Parathyroid adenoma (tissue), 2 donors: Measurements from ENCODE around the gene NR3C2.

Source experiments
- H2AFZ ChIP-seq: fragments of 300-600 bp; sonication (generic); one replicate; pipeline ENCODE4 v1.7.0; 2017; ENCODE audit warnings: antibody characterized with exemption, mild to moderate bottlenecking
- H3K27ac ChIP-seq: fragments of 300-600 bp; sonication (generic); one replicate; pipeline ENCODE4 v1.7.0; 2017
- H3K27me3 ChIP-seq: fragments of 300-600 bp; sonication (generic); one replicate; pipeline ENCODE4 v1.7.0; 2017; ENCODE audit warnings: low read length; ENCODE audit not compliant: control insufficient read depth, insufficient read depth
- H3K36me3 ChIP-seq: fragments of 300-600 bp; sonication (generic); one replicate; pipeline ENCODE4 v1.7.0; 2017; ENCODE audit warnings: low read length; ENCODE audit not compliant: control insufficient read depth, insufficient read depth
- H3K4me1 ChIP-seq: fragments of 300-600 bp; sonication (generic); one replicate; pipeline ENCODE4 v1.7.0; 2017; ENCODE audit warnings: control low read depth
- H3K4me2 ChIP-seq: fragments of 300-600 bp; sonication (generic); one replicate; pipeline ENCODE4 v1.7.0; 2017; ENCODE audit warnings: low read length
- H3K4me3 ChIP-seq: fragments of 300-600 bp; sonication (generic); one replicate; pipeline ENCODE4 v1.7.0; 2017; ENCODE audit warnings: low read depth, low read length
- H3K79me2 ChIP-seq: fragments of 300-600 bp; sonication (generic); one replicate; pipeline ENCODE4 v1.7.0; 2017; ENCODE audit warnings: control low read depth
- H3K9ac ChIP-seq: fragments of 300-600 bp; sonication (generic); one replicate; pipeline ENCODE4 v1.7.0; 2017; ENCODE audit warnings: mild to moderate bottlenecking
- H3K9me3 ChIP-seq: fragments of 300-600 bp; sonication (generic); one replicate; pipeline ENCODE4 v1.7.0; 2017; ENCODE audit warnings: low read length; ENCODE audit not compliant: control insufficient read depth
- TF ChIP-seq, protein P1 (sequence below): fragments of 300-600 bp; sonication (generic); IDR thresholded peaks from one replicate; pipeline ENCODE4 v1.7.0; 2017; ENCODE audit warnings: antibody characterized with exemption, mild to moderate bottlenecking
- donor health status: primary hyperparathyroidism.

NR3C2 gene

DNA sequence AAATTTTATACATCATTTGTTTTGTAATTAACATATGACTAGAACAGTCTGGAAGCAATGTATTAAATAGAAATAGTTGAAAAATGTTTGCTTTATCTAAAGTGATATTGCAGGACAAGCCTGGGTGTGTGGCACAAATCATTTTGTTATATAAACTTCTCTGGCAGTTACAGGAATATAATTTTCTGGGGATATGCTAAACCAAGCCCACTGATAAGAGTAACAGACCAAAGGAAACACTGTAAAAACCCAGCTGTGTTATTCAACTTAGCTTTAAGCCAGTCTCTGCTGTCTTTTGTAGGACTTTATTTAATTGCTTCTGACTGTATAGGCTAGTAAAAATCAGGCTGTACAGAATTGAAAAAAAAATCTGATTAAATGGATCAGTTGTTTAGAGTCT is 156.2 kb downstream of the NR3C2 start:
- H3K9ac ChIP-seq, result no peak overlapping the region
- TF ChIP-seq, protein P1, sequence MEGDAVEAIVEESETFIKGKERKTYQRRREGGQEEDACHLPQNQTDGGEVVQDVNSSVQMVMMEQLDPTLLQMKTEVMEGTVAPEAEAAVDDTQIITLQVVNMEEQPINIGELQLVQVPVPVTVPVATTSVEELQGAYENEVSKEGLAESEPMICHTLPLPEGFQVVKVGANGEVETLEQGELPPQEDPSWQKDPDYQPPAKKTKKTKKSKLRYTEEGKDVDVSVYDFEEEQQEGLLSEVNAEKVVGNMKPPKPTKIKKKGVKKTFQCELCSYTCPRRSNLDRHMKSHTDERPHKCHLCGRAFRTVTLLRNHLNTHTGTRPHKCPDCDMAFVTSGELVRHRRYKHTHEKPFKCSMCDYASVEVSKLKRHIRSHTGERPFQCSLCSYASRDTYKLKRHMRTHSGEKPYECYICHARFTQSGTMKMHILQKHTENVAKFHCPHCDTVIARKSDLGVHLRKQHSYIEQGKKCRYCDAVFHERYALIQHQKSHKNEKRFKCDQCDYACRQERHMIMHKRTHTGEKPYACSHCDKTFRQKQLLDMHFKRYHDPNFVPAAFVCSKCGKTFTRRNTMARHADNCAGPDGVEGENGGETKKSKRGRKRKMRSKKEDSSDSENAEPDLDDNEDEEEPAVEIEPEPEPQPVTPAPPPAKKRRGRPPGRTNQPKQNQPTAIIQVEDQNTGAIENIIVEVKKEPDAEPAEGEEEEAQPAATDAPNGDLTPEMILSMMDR, result no peak
- H3K4me2 ChIP-seq, result no peak overlapping the region
- no peaks in the 10 kb centered on the region for H3K9me3 ChIP-seq
- H3K79me2 ChIP-seq, result peaks cover 2% of the 10 kb centered on the region
- no peak overlapping the region for H3K27ac ChIP-seq
- H3K36me3 ChIP-seq, result no peaks in the 10 kb centered on the region
- peaks cover 3% of the 10 kb centered on the region for H3K4me1 ChIP-seq
- no peak overlapping the region for H2AFZ ChIP-seq
- H3K27me3 ChIP-seq, result no peaks in the 10 kb centered on the region
- H3K4me3 ChIP-seq, result no peak overlapping the region

DNA sequence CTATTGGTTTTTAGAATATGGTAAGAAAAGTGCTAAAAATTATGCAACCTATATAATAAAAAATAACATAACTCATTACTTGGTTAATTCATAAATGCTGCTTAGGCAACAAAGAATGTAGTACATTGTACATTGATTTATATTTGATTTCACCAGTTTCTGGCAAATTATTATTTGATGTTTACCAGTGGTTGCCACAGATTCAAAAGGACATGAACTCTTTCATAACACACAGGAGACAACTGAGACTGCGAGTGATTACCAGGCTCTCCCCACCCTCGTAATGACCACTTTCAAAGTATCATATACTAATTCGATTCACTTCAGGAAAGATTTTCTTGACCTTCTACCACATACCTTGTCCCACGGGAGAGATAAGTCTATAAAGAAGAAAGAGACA is 158.5 kb downstream of the NR3C2 start:
- no peak overlapping the region for H3K4me3 ChIP-seq
- no peaks in the 10 kb centered on the region for H3K27me3 ChIP-seq
- H3K9ac ChIP-seq, result no peak overlapping the region
- H3K36me3 ChIP-seq, result no peaks in the 10 kb centered on the region
- H3K27ac ChIP-seq, result no peak overlapping the region
- TF ChIP-seq, protein P1, result no peak
- H3K4me2 ChIP-seq, result no peak overlapping the region
- H3K4me1 ChIP-seq, result peaks cover 3% of the 10 kb centered on the region
- no peaks in the 10 kb centered on the region for H3K9me3 ChIP-seq
- H3K79me2 ChIP-seq, result peaks cover 9% of the 10 kb centered on the region
- H2AFZ ChIP-seq, result no peak overlapping the region

DNA sequence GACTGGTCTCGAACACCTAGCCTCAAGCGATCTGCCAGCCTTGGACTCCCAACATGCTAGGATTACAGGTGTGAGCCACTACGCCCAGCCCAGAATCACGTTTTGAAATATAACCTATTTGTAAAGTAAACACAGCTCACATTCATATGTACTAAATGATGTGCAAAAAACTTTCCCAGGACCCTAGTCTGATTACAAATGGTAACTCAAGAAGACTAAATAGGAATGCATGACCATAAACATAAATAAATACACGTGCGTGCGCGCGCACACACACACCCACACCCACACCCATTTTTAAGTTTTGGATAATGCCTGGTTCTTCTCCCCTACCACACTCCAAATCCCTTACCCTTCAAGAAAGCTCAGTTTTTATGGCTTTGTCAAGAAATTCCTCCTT is 163.9 kb downstream of the NR3C2 start:
- Histone ChIP-seq H2AFZ (no peak overlapping the region), H3K36me3 (no peaks in the 10 kb centered on the region), H3K27ac (no peak overlapping the region), H3K4me2 (no peak overlapping the region), H3K79me2 (peaks cover 14% of the 10 kb centered on the region), H3K4me1 (no peaks in the 10 kb centered on the region), H3K27me3 (no peaks in the 10 kb centered on the region), H3K9me3 (no peaks in the 10 kb centered on the region), H3K4me3 (no peak overlapping the region), H3K9ac (no peak overlapping the region)
- TF ChIP-seq, protein P1, result no peak

DNA sequence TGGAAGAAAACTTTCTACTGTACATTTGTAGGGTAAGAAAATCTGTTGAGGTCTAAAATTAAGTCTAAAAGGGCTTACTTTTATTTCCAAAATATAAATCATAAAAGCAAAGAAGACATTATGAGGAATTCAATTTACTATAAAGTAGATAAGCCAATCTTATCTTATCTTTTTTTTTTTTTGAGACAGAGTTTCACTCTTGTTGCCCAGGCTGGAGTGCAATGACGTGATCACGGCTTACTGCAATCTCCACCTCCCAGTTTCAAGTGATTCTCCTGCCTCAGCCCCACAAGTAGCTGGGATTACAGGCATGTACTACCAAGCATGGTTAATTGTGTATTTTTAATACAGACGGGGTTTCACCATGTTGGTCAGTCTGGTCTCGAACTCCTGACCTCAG is 166.9 kb downstream of the NR3C2 start:
- TF ChIP-seq, protein P1, result no peak
- Histone ChIP-seq H3K27ac (no peak overlapping the region), H3K9ac (no peak overlapping the region), H3K79me2 (peaks cover 10% of the 10 kb centered on the region), H3K4me1 (no peaks in the 10 kb centered on the region), H2AFZ (no peak overlapping the region), H3K36me3 (no peaks in the 10 kb centered on the region), H3K4me2 (no peak overlapping the region), H3K4me3 (no peak overlapping the region), H3K27me3 (no peaks in the 10 kb centered on the region), H3K9me3 (no peaks in the 10 kb centered on the region)

DNA sequence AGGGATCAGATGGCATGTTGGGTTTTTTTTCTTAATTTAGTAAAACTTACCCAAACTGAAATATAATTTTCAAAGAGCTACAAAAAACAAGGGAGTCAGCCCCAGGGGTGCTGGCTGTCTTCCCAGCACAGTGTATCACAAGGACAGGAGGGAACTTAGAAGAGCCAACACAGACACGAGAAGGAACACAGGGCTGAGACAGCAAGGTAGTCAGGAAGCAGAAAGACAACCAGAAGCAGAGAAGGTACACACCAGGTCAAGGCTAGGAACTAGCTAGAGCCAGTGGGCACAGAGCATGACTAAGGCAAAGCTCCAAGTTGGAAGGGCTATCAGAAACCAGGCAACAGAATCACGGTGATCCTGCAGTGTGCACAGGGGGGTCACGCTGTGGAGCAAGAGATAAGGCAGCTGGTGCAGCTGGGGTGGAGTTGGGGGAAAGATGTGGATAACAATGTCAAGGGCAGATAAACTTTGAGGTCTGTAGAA is 168.7 kb downstream of the NR3C2 start:
- H2AFZ ChIP-seq, result no peak overlapping the region
- H3K4me1 ChIP-seq, result no peaks in the 10 kb centered on the region
- no peaks in the 10 kb centered on the region for H3K36me3 ChIP-seq
- no peaks in the 10 kb centered on the region for H3K27me3 ChIP-seq
- H3K79me2 ChIP-seq, result peaks cover 6% of the 10 kb centered on the region
- H3K9me3 ChIP-seq, result no peaks in the 10 kb centered on the region
- no peak overlapping the region for H3K9ac ChIP-seq
- H3K4me3 ChIP-seq, result no peak overlapping the region
- TF ChIP-seq, protein P1, result no peak
- no peak overlapping the region for H3K4me2 ChIP-seq
- H3K27ac ChIP-seq, result no peak overlapping the region
